ENCODE results near the gene COQ8A. TPM values are rescaled to one million over a fixed set of nuclear protein-coding genes. Genes with fewer than 3 reads are reported as not detected.

The COQ8A gene
- total and polyA plus RNA-seq, 10 of the 15 experiments (the other 5 are each of a cell fraction or from before 2014, with no cell fraction given) = 0.72 to 24.8 (median 12.1) TPM

- TF ChIP-seq CTCF (IDR thresholded peaks at IDR 0.05 in 2 of 3, conservative IDR thresholded peaks at IDR 0.05 in 1 of 3; ENCODE audit: control insufficient read depth in 2 of 3, extremely low read depth in 1 of 3, insufficient read depth in 1 of 3, low read depth in 3 of 3, low read length in 3 of 3) = peak; percentile 66 to 84 (median 69); a peak in 5 of 6 replicates
- peak; percentile 48; the same call in 1 of the 2 replicates for TF ChIP-seq TCF12 (IDR thresholded peaks at IDR 0.05; ENCODE audit: low read depth, low read length)
- TF ChIP-seq TARDBP (IDR thresholded peaks at IDR 0.05; ENCODE audit: borderline replicate concordance) = no peak
- TF ChIP-seq BCL11A (IDR thresholded peaks at IDR 0.05; ENCODE audit: low read depth, low read length) = no peak
- TF ChIP-seq CEBPB (IDR thresholded peaks at IDR 0.05; ENCODE audit: borderline replicate concordance in 1 of 2, low read depth in 2 of 2, low read length in 2 of 2) = no peak
- TF ChIP-seq YY1 (IDR thresholded peaks at IDR 0.05; ENCODE audit: low read depth, low read length) = peak; percentile 53; the same call in 1 of the 2 replicates
These were observed 27.4 kb upstream of the COQ8A start (continued) for GRCh38 chr1:226912587-226913176.

- in situ Hi-C loops (cut with MboI) (loop anchor here (10.0 kb wide), 1 partner anchor 519 kb away; no protein-coding TSS in a partner anchor), intact Hi-C loops (cut with micrococcal nuclease; ENCODE audit: unreplicated experiment) (loop anchor here (5.0 kb wide), 1 partner anchor 117 kb away; no protein-coding TSS in a partner anchor)
- H3K4me3 ChIP-seq = no peak overlapping the region
- BruUV-seq (replicated peaks) = no TSS peak
- WGBS (ENCODE audit: insufficient coverage, insufficient replicate concordance, low lambda C conversion rate, missing lambda C conversion rate) = 0% methylated on average over 3 of the region's 3 CpGs
- no peak overlapping the region; the same call in 1 of the 2 replicates for H2AFZ ChIP-seq (ENCODE audit: control insufficient read depth, low read depth, low read length)
- ChIA-PET SMC1A (ENCODE audit: uncharacterized antibody, unreplicated experiment) (interaction anchor here (0.7 to 1.0 kb wide), 3 partner anchors 22 to 33 kb away, joined by 3 to 4 read pairs (median 4); no protein-coding TSS in a partner anchor), RAD21 (ENCODE audit: unreplicated experiment) (interaction anchor here (1.0 to 1.7 kb wide), 2 partner anchors 16 to 31 kb away, joined by 3 read pairs; no protein-coding TSS in a partner anchor), POLR2A (no interaction called here), CTCF (no interaction called here)
- peak; percentile 7 for FAIRE-seq
- H3K27me3 ChIP-seq (replicated peaks in 1 of 2; ENCODE audit: control insufficient read depth in 2 of 2, insufficient read depth in 2 of 2, low read length in 1 of 2) = no peaks in the 10 kb centered on the region
- no peak overlapping the region for H3K27ac ChIP-seq (ENCODE audit: control insufficient read depth, insufficient read depth)
- H3K9me3 ChIP-seq (replicated peaks; ENCODE audit: control insufficient read depth, insufficient read depth, low read length) = no peaks in the 10 kb centered on the region
- DNase-seq (ENCODE audit: low read depth, low spot score) = no peak
- no peaks in the 10 kb centered on the region for H4K20me1 ChIP-seq (ENCODE audit: control insufficient read depth, insufficient read depth)
- peak; percentile 49 for ATAC-seq
- no peaks in the 10 kb centered on the region for H3K36me3 ChIP-seq (ENCODE audit: control insufficient read depth in 2 of 2, insufficient read depth in 2 of 2, low read length in 1 of 2)
- H3K4me2 ChIP-seq (ENCODE audit: control insufficient read depth, insufficient read depth) = no peak overlapping the region
- no peak overlapping the region for H3K9ac ChIP-seq (ENCODE audit: control insufficient read depth, insufficient read depth, low read length)
- peaks cover 10% of the 10 kb centered on the region for H3K4me1 ChIP-seq (ENCODE audit: control insufficient read depth, insufficient read depth, low read length)
- H3K79me2 ChIP-seq (ENCODE audit: control insufficient read depth, insufficient read depth, low read length) = no peaks in the 10 kb centered on the region
- TF ChIP-seq IKZF1 (conservative IDR thresholded peaks at IDR 0.05) (no peak), ZSCAN29 (IDR thresholded peaks at IDR 0.05) (no peak), CBX3 (IDR thresholded peaks at IDR 0.05; ENCODE audit: borderline replicate concordance, low read depth) (no peak), RFX5 (IDR thresholded peaks at IDR 0.05; ENCODE audit: low read depth, low read length) (no peak), REST (IDR thresholded peaks at IDR 0.05; ENCODE audit: low read depth, low read length) (no peak), MAX (IDR thresholded peaks at IDR 0.05; ENCODE audit: low read depth, low read length) (no peak), MEF2A (IDR thresholded peaks at IDR 0.05; ENCODE audit: insufficient read depth, low read depth, low read length) (no peak), ZNF274 (IDR thresholded peaks at IDR 0.05; ENCODE audit: insufficient read depth, insufficient read length) (no peak), SIX5 (IDR thresholded peaks at IDR 0.05; ENCODE audit: low read depth, low read length, severe bottlenecking) (no peak)
These were observed 24.5 kb upstream of the COQ8A start for GRCh38 chr1:226915672-226915995.

All from GM12878 (cell line).